Kidney (tissue), 14 donors: Measurements from ENCODE around the gene STXBP5. TPM values are rescaled to one million over a fixed set of nuclear protein-coding genes. Genes with fewer than 3 reads are reported as not detected.
A peak's percentile ranks its signal among the peaks of the same experiment; 100 is the strongest.

Source experiments
- DNase-seq, 5 donors: peaks; one replicate each; pipeline ENCODE4 v3.0.0-alpha.2; 2013 to 2020
- FAIRE-seq: peaks from 2 replicates; lab custom pipeline; 2012; peaks lifted over from hg19 to GRCh38; lab: Jason Lieb, UNC
- H3K27ac ChIP-seq, 2 donors: one replicate each; pipeline ENCODE4 v1.7.0; 2013; ENCODE audit warnings: low read depth in 2 of 2, low read length in 2 of 2, inconsistent platforms in 1 of 2
- H3K27me3 ChIP-seq: one replicate; pipeline ENCODE4 v1.7.1; 2013; ENCODE audit warnings: low read length, inconsistent platforms; ENCODE audit not compliant: control insufficient read depth, insufficient read depth
- H3K36me3 ChIP-seq, 3 donors: one replicate each; pipeline versions ENCODE4 v1.7.0 to v1.7.1; 2013; ENCODE audit warnings: low read length in 3 of 3, control low read depth in 1 of 3, inconsistent platforms in 1 of 3; ENCODE audit not compliant: insufficient read depth in 3 of 3, control insufficient read depth in 2 of 3
- H3K4me1 ChIP-seq, 3 donors: one replicate each; pipeline versions ENCODE4 v1.7.0 to v1.7.1; 2013; ENCODE audit warnings: low read length in 3 of 3, inconsistent platforms in 1 of 3, low read depth in 1 of 3; ENCODE audit not compliant: control insufficient read depth in 2 of 3, insufficient read depth in 2 of 3
- H3K4me3 ChIP-seq, 3 donors: one replicate each; pipeline versions ENCODE4 v1.7.0 to v1.8.1; 2013; ENCODE audit warnings: low read length in 3 of 3, control low read depth in 1 of 3, inconsistent platforms in 1 of 3
- H3K9ac ChIP-seq, 3 donors: one replicate each; pipeline versions ENCODE4 v1.7.0 to v1.7.1; 2013; ENCODE audit warnings: low read length in 3 of 3, control low read depth in 1 of 3, inconsistent platforms in 1 of 3
- H3K9me3 ChIP-seq, 3 donors: one replicate each; pipeline versions ENCODE4 v1.7.0 to v1.7.1; 2013; ENCODE audit warnings: low read length in 3 of 3, control low read depth in 1 of 3, inconsistent platforms in 1 of 3; ENCODE audit not compliant: control insufficient read depth in 2 of 3, insufficient read depth in 1 of 3
- CTCF ChIP-seq: IDR thresholded peaks from 3 replicates; pipeline ENCODE4 v1.5.1; 2012; ENCODE audit warnings: mild to moderate bottlenecking, moderate library complexity, borderline replicate concordance; ENCODE audit not compliant: insufficient read depth; ENCODE audit errors: extremely low read depth
- intact Hi-C: fragments of 100-400 bp; cut with DNase I; formaldehyde crosslinking; loops from one replicate; pipeline ENCODE4 v1.11.1; 2022
- polyA plus RNA-seq: library from polyadenylated mRNA; stranded (reverse); fragments of 350-450 nt; fragmentation: Illumina TruSeq; extraction: RNeasy Lipid Tissue Mini Kit (QIAGEN cat#74804); gene quantifications from one replicate; pipeline ENCODE4 v1.2.3, GENCODE V29; 2014; ENCODE audit warnings: low read depth, low replicate concordance; ENCODE audit not compliant: insufficient read depth
- total RNA-seq: library from RNA; stranded (reverse); fragmentation: NEBNext Ultra II Directional; extraction: Animal tissue kit (Norgen Biotek cat#: 25700); gene quantifications from one replicate; pipeline ENCODE4 v1.2.1, GENCODE V29; 2021
- donor health status: control.
- donor health status: control.
- donor health status: control.
- donor health status: control.
- donor health status: control.
- donor health status: DM: yes; HTN: yes; CAD: no.
- donor health status: Normal renal cell carcinoma (clear cell type).

Gene STXBP5
- total and polyA plus RNA-seq, 2 donors from 2014 or later = 2.0 to 13.6 TPM

- no peak overlapping the region for H3K4me3 ChIP-seq
- H3K4me1 ChIP-seq = peaks cover 0 to 3% (median 0%) of the 10 kb centered on the region in 3 donors
- no peak for TF ChIP-seq CTCF
- H3K27me3 ChIP-seq = no peaks in the 10 kb centered on the region
- intact Hi-C loops = no loop called here
- no peak for FAIRE-seq
- H3K9me3 ChIP-seq = peaks cover 0 to 4% (median 2%) of the 10 kb centered on the region in 3 donors
- peaks cover 0 to 4% (median 0%) of the 10 kb centered on the region in 3 donors for H3K36me3 ChIP-seq
- DNase-seq = no peak
- no peak overlapping the region for H3K9ac ChIP-seq
- no peak overlapping the region for H3K27ac ChIP-seq
Measured at GRCh38 chr6:147381712-147382111, 177.5 kb downstream of the STXBP5 start.

GRCh38 chr6:147382945-147383554 lies 178.8 kb downstream of the STXBP5 start:
- Histone ChIP-seq H3K9me3 (peaks cover 0 to 4% (median 2%) of the 10 kb centered on the region in 3 donors), H3K27ac (no peak overlapping the region), H3K4me3 (no peak overlapping the region), H3K36me3 (peaks cover 0 to 4% (median 0%) of the 10 kb centered on the region in 3 donors), H3K9ac (no peak overlapping the region), H3K4me1 (peaks cover 0 to 3% (median 0%) of the 10 kb centered on the region in 3 donors), H3K27me3 (no peaks in the 10 kb centered on the region)
- DNase-seq = peak in 2 of 5 donors; percentile 26 to 44
- FAIRE-seq = no peak
- TF ChIP-seq CTCF = peak; percentile 37
- intact Hi-C loops = no loop called here

- TF ChIP-seq CTCF = no peak
- Histone ChIP-seq H3K36me3 (peaks cover 0 to 4% (median 0%) of the 10 kb centered on the region in 3 donors), H3K27ac (no peak overlapping the region), H3K4me1 (peaks cover 0 to 3% (median 0%) of the 10 kb centered on the region in 3 donors), H3K4me3 (no peak overlapping the region), H3K9me3 (peaks cover 0 to 1% (median 0%) of the 10 kb centered on the region in 3 donors), H3K9ac (no peak overlapping the region), H3K27me3 (no peaks in the 10 kb centered on the region)
- intact Hi-C loops = no loop called here
- no peak for DNase-seq
- FAIRE-seq = no peak
Measured at GRCh38 chr6:147384029-147384428, 179.8 kb downstream of the STXBP5 start.
